Measurements from ENCODE around the gene FAF1.

GRCh38 chr1:50659107-50659662 is 300.9 kb downstream of the FAF1 start:
- TF ChIP-seq CTCF (IDR thresholded peaks at IDR 0.05) (no peak), POLR2A (IDR thresholded peaks at IDR 0.05) (no peak)

All from esophagus squamous epithelium (tissue), 4 donors.